Natural killer cell treated with Interleukin-12 subunit alpha and Interleukin-12 subunit beta and Interleukin-15 and Interleukin-18, amount 100 ng/mL, for 72 hours (primary cell): ENCODE data around the gene SPANXN2. TPM values are rescaled to one million over a fixed set of nuclear protein-coding genes. Genes with fewer than 3 reads are reported as not detected.

ENCODE experiments used
- total RNA-seq, 2 donors: library from RNA; stranded (reverse); gene quantifications; one replicate each; pipeline ENCODE4 v1.2.3, GENCODE V29; 2022

Gene SPANXN2
- total RNA-seq, 2 donors from 2014 or later = not detected

Other genes with a start within 250 kb of the SPANXN2 start
- gene SPANXN3, start 203.3 kb downstream of the SPANXN2 start, total RNA-seq = not detected
- not detected for gene SLITRK4, start 84.7 kb downstream of the SPANXN2 start, total RNA-seq
- not detected for gene UBE2NL, start 163.3 kb upstream of the SPANXN2 start, total RNA-seq